ENCODE results near the gene KIAA2012.

Gene KIAA2012

DNA sequence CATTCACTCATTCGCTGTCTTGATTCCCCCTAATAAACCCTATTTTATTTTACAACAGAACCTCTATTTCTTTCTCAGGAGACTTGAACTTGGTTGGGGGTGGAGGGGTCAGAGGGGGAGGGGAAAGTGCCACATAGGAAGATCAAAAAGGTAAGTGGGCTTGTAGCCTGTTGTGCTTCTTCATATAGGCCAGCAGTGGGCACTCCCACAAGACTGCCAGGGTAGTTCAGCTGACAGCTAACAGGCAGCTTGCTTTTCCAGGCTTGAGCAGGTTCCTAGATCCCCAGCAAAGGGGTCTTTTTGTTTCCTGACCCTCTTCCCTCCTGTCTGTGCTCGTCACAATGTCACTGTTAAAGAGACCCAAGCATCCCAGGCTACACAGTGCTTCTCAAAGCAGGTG is 829 bp upstream of the KIAA2012 start:
- Histone ChIP-seq H3K4me3 (ENCODE audit: low read depth, low read length) (no peak overlapping the region), H3K27ac (no peak overlapping the region), H3K27me3 (ENCODE audit: insufficient read depth, low read depth, severe bottlenecking) (no peaks in the 10 kb centered on the region), H3K36me3 (no peaks in the 10 kb centered on the region), H3K9me3 (ENCODE audit: severe bottlenecking) (no peaks in the 10 kb centered on the region)
- TF ChIP-seq, protein P1, sequence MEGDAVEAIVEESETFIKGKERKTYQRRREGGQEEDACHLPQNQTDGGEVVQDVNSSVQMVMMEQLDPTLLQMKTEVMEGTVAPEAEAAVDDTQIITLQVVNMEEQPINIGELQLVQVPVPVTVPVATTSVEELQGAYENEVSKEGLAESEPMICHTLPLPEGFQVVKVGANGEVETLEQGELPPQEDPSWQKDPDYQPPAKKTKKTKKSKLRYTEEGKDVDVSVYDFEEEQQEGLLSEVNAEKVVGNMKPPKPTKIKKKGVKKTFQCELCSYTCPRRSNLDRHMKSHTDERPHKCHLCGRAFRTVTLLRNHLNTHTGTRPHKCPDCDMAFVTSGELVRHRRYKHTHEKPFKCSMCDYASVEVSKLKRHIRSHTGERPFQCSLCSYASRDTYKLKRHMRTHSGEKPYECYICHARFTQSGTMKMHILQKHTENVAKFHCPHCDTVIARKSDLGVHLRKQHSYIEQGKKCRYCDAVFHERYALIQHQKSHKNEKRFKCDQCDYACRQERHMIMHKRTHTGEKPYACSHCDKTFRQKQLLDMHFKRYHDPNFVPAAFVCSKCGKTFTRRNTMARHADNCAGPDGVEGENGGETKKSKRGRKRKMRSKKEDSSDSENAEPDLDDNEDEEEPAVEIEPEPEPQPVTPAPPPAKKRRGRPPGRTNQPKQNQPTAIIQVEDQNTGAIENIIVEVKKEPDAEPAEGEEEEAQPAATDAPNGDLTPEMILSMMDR (IDR thresholded peaks at IDR 0.05; ENCODE audit: low read depth, low read length) = peak; percentile 85
- peak; percentile 30 for DNase-seq

- no peak overlapping the region for H3K27ac ChIP-seq
- TF ChIP-seq, protein P1 (IDR thresholded peaks at IDR 0.05; ENCODE audit: low read depth, low read length) = no peak
- no peaks in the 10 kb centered on the region for H3K9me3 ChIP-seq (ENCODE audit: severe bottlenecking)
- no peak overlapping the region for H3K4me3 ChIP-seq (ENCODE audit: low read depth, low read length)
- no peaks in the 10 kb centered on the region for H3K36me3 ChIP-seq
- H3K27me3 ChIP-seq (ENCODE audit: insufficient read depth, low read depth, severe bottlenecking) = no peaks in the 10 kb centered on the region
- no peak for DNase-seq
These were observed 1.3 kb downstream of the KIAA2012 start for GRCh38 chr2:202074324-202074723.

DNA sequence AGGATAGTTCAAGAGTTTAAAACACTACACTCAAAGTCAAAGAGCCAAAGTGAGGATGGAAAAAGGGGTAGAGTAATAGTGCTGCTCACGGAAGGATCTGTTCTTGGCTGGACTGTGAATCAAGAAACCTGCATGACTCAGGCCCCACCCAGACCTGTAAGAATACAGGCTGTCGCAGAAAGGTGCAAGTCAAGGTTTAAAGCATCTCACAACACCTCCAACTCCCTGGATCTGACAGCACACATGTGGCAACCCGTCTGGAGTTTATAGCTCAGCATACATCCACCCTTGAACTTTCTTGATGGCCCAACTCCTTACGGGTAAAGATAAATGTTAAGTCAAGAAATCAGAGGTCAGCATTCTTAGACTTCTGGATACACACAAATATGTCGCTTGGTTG is 6.3 kb downstream of the KIAA2012 start:
- Histone ChIP-seq H3K9me3 (ENCODE audit: severe bottlenecking) (no peaks in the 10 kb centered on the region), H3K27ac (no peak overlapping the region), H3K27me3 (ENCODE audit: insufficient read depth, low read depth, severe bottlenecking) (no peaks in the 10 kb centered on the region), H3K36me3 (no peaks in the 10 kb centered on the region), H3K4me3 (ENCODE audit: low read depth, low read length) (no peak overlapping the region)
- TF ChIP-seq, protein P1 (IDR thresholded peaks at IDR 0.05; ENCODE audit: low read depth, low read length) = no peak
- DNase-seq = no peak

- DNase-seq = no peak
- Histone ChIP-seq H3K4me3 (ENCODE audit: low read depth, low read length) (no peak overlapping the region), H3K9me3 (ENCODE audit: severe bottlenecking) (no peaks in the 10 kb centered on the region), H3K27me3 (ENCODE audit: insufficient read depth, low read depth, severe bottlenecking) (no peaks in the 10 kb centered on the region), H3K27ac (no peak overlapping the region), H3K36me3 (no peaks in the 10 kb centered on the region)
- TF ChIP-seq, protein P1 (IDR thresholded peaks at IDR 0.05; ENCODE audit: low read depth, low read length) = no peak
These were observed 11.2 kb downstream of the KIAA2012 start for GRCh38 chr2:202084265-202084664.

- no peak for DNase-seq
- H3K27ac ChIP-seq = no peak overlapping the region
- H3K27me3 ChIP-seq (ENCODE audit: insufficient read depth, low read depth, severe bottlenecking) = no peaks in the 10 kb centered on the region
- H3K4me3 ChIP-seq (ENCODE audit: low read depth, low read length) = no peak overlapping the region
- TF ChIP-seq, protein P1 (IDR thresholded peaks at IDR 0.05; ENCODE audit: low read depth, low read length) = no peak
- no peaks in the 10 kb centered on the region for H3K9me3 ChIP-seq (ENCODE audit: severe bottlenecking)
- no peaks in the 10 kb centered on the region for H3K36me3 ChIP-seq
These were observed 15.7 kb downstream of the KIAA2012 start for GRCh38 chr2:202088777-202089176.

GRCh38 chr2:202090530-202090929 is 17.5 kb downstream of the KIAA2012 start:
- H3K9me3 ChIP-seq (ENCODE audit: severe bottlenecking) = no peaks in the 10 kb centered on the region
- no peak overlapping the region for H3K27ac ChIP-seq

More at GRCh38 chr2:202090530-202090929, 17.5 kb downstream of the KIAA2012 start:
- TF ChIP-seq, protein P1 (IDR thresholded peaks at IDR 0.05; ENCODE audit: low read depth, low read length) = no peak
- no peaks in the 10 kb centered on the region for H3K36me3 ChIP-seq
- DNase-seq = no peak
- no peaks in the 10 kb centered on the region for H3K27me3 ChIP-seq (ENCODE audit: insufficient read depth, low read depth, severe bottlenecking)
- no peak overlapping the region for H3K4me3 ChIP-seq (ENCODE audit: low read depth, low read length)
